Heart left ventricle (tissue), 13 donors: ENCODE results near the gene SLC16A11.

ENCODE experiments used
- POLR2A ChIP-seq, 2 donors: fragments of 450-650 bp; IDR thresholded peaks; one replicate each; pipeline ENCODE4 v1.6.1; 2017; ENCODE audit warnings: antibody characterized with exemption in 2 of 2, mild to moderate bottlenecking in 2 of 2, moderate library complexity in 2 of 2
- TF ChIP-seq, protein P1 (sequence below), 12 donors: fragments of 200-600 bp; sonication (generic) in 4 of 12; IDR thresholded peaks; one replicate each; pipeline versions ENCODE4 v1.5.0 to v1.8.0; 2018 to 2022; ENCODE audit warnings: antibody characterized with exemption in 12 of 12, mild to moderate bottlenecking in 5 of 12
- donor health status: ischemic (EF 13 %, LVEDD 7.1; RV severe dilation, severe dysfunction).
- donor health status: DM: no; HTN: yes; CAD: no.
- donor health status: DM: no; HTN: no; CAD: no.
- donor health status: ischemic (EF 25% LVEDD 6.9; RV normal size, moderate dysfunction).
- donor health status: ischemic (EF 25% LVEDD 5.7; RV mildly dilated, moderate dysfunction).
- donor health status: ischemic (EF 35%, LVEDD 5.7; RV mildly dilated, moderate dysfunction).
- donor health status: nonischemic (EF 11% LVEDD 7.7; RV severe dilation, severe dysfunction).
- donor health status: DM: yes; HTN: yes; CAD: no.
- donor health status: PGD.
- donor health status: ischemic (EF 29% LVEDD 5.4; RV normal size, mild dysfunction).
- donor health status: nonischemic (EF 23%, LVEDD 6.1; RV moderate dilation, normal function).

DNA sequence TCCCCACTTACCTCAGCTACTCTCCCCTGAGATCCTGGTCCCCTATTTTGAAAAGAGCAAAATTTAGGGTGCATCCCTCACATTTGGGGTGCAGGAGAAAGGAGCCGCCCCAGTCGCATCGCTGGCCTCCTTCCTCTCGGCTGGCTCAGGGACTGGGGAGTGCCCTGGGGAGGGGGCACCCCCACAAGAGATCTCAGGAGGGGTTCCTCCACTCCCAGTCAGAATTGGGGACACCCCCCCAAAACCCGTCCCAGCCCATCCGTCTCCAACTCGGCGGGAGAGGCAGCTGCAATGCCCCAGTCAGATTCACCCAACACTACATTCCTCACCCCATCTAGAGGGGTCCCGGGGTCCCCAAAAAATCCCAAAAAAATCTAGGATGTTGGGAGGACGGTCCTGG, 24.5 kb downstream of the SLC16A11 start:
- TF ChIP-seq, protein P1, sequence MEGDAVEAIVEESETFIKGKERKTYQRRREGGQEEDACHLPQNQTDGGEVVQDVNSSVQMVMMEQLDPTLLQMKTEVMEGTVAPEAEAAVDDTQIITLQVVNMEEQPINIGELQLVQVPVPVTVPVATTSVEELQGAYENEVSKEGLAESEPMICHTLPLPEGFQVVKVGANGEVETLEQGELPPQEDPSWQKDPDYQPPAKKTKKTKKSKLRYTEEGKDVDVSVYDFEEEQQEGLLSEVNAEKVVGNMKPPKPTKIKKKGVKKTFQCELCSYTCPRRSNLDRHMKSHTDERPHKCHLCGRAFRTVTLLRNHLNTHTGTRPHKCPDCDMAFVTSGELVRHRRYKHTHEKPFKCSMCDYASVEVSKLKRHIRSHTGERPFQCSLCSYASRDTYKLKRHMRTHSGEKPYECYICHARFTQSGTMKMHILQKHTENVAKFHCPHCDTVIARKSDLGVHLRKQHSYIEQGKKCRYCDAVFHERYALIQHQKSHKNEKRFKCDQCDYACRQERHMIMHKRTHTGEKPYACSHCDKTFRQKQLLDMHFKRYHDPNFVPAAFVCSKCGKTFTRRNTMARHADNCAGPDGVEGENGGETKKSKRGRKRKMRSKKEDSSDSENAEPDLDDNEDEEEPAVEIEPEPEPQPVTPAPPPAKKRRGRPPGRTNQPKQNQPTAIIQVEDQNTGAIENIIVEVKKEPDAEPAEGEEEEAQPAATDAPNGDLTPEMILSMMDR (IDR thresholded peaks at IDR 0.05) = no peak
- no peak for TF ChIP-seq POLR2A (IDR thresholded peaks at IDR 0.05)
